Tibial artery (tissue), 4 donors: Measurements from ENCODE around the gene XPO6.

Source experiments
- DNase-seq, 2 donors: peaks; one replicate each; pipeline ENCODE4 v3.0.0-alpha.2; 2019
- H3K27ac ChIP-seq, 2 donors: fragments of 200-600 bp; sonication (generic) in 1 of 2; 1 replicate in 1 of 2; 2 replicates in 1 of 2; pipeline ENCODE4 v1.5.1; 2018 to 2019; ENCODE audit warnings: mild to moderate bottlenecking in 1 of 2
- H3K27me3 ChIP-seq, 2 donors: fragments of 200-600 bp; sonication (generic) in 1 of 2; one replicate each; pipeline versions ENCODE4 v1.5.1 to v1.6.0; 2016 to 2019
- H3K36me3 ChIP-seq, 3 donors: fragments of 200-600 bp; sonication (generic) in 2 of 3; one replicate each; pipeline ENCODE4 v1.5.1; 2016 to 2019; ENCODE audit warnings: mild to moderate bottlenecking in 2 of 3
- H3K4me1 ChIP-seq, 4 donors: fragments of 200-600 bp; sonication (generic) in 2 of 4; 1 replicate in 3 of 4; 2 replicates in 1 of 4; pipeline ENCODE4 v1.5.1; 2016 to 2019
- H3K4me3 ChIP-seq, 2 donors: fragments of 200-600 bp; sonication (generic) in 1 of 2; 1 replicate in 1 of 2; 2 replicates in 1 of 2; pipeline ENCODE4 v1.5.1; 2018 to 2019; ENCODE audit warnings: mild to moderate bottlenecking in 2 of 2
- H3K9me3 ChIP-seq, 3 donors: fragments of 200-600 bp; sonication (generic) in 1 of 3; one replicate each; pipeline ENCODE4 v1.5.1; 2016 to 2019
- intact Hi-C: fragments of 100-400 bp; cut with DNase I; formaldehyde crosslinking; loops from one replicate; pipeline ENCODE4 v1.15.0; 2023; ENCODE audit warnings: low total_unique reads
- TF ChIP-seq, protein P1 (sequence below), 2 experiments: fragments of 200-600 bp in 1 of 2; fragments of 450-650 bp in 1 of 2; IDR thresholded peaks; one replicate each; pipeline ENCODE4 v1.5.1; 2017 to 2019; ENCODE audit warnings: antibody characterized with exemption in 2 of 2, mild to moderate bottlenecking in 1 of 2, moderate library complexity in 1 of 2

Gene XPO6

DNA sequence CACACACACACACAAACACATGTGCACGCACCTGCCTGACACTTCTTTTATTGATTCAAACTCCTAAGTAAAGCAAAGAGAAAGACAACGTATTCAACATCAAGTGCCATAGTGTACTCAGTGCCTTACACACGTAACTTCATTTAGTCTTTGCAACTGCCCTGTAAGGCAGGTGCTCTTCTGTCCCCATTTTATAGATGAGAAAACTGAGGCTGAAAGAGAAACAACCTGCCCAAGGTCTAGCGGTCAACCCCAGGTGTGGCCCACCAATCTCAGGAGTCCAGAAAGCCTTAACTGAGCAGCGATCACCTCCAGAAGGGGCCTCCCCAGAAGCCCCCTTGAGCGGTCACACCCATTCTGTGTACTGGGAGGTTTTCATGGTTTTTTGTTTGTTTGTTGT is 137.9 kb downstream of the XPO6 start:
- intact Hi-C loops = loop anchor here (5.0 to 10.0 kb wide), 2 partner anchors 102 to 439 kb away; no protein-coding TSS in a partner anchor
- H3K4me1 ChIP-seq = peaks cover 0 to 5% (median under 1%) of the 10 kb centered on the region in 4 donors
- H3K36me3 ChIP-seq = no peaks in the 10 kb centered on the region
- no peaks in the 10 kb centered on the region for H3K27me3 ChIP-seq
- no peak overlapping the region for H3K4me3 ChIP-seq
- H3K27ac ChIP-seq = no peak overlapping the region
- TF ChIP-seq, protein P1, sequence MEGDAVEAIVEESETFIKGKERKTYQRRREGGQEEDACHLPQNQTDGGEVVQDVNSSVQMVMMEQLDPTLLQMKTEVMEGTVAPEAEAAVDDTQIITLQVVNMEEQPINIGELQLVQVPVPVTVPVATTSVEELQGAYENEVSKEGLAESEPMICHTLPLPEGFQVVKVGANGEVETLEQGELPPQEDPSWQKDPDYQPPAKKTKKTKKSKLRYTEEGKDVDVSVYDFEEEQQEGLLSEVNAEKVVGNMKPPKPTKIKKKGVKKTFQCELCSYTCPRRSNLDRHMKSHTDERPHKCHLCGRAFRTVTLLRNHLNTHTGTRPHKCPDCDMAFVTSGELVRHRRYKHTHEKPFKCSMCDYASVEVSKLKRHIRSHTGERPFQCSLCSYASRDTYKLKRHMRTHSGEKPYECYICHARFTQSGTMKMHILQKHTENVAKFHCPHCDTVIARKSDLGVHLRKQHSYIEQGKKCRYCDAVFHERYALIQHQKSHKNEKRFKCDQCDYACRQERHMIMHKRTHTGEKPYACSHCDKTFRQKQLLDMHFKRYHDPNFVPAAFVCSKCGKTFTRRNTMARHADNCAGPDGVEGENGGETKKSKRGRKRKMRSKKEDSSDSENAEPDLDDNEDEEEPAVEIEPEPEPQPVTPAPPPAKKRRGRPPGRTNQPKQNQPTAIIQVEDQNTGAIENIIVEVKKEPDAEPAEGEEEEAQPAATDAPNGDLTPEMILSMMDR (IDR thresholded peaks at IDR 0.05) = no peak
- H3K9me3 ChIP-seq = no peaks in the 10 kb centered on the region
- DNase-seq = no peak

DNA sequence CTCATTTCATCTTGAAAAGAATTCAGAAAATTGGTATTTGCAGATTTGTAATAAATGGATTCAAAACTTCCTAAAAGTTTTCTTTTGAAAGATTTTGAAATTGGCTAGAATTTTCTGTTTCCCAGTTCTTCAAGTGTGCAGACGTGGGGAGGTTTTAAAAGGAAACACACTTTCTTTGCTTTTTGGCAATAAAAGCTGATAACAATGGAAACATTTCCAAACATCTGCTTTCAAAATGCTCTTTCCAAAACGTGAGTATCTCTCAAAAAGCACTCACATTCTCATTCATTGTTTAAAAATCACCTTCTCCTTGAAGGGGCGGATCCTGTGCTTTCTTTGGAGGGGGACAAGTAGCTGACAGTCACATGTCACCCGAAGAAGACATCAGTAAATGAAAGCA is 139.7 kb downstream of the XPO6 start:
- Histone ChIP-seq H3K27me3 (no peaks in the 10 kb centered on the region), H3K36me3 (no peaks in the 10 kb centered on the region), H3K4me3 (no peak overlapping the region), H3K9me3 (no peaks in the 10 kb centered on the region), H3K27ac (no peak overlapping the region), H3K4me1 (peaks cover 0 to 22% (median 16%) of the 10 kb centered on the region in 4 donors)
- TF ChIP-seq, protein P1 (IDR thresholded peaks at IDR 0.05) = no peak
- intact Hi-C loops = loop anchor here (5.0 to 10.0 kb wide), 2 partner anchors 100 to 437 kb away; no protein-coding TSS in a partner anchor
- no peak for DNase-seq

DNA sequence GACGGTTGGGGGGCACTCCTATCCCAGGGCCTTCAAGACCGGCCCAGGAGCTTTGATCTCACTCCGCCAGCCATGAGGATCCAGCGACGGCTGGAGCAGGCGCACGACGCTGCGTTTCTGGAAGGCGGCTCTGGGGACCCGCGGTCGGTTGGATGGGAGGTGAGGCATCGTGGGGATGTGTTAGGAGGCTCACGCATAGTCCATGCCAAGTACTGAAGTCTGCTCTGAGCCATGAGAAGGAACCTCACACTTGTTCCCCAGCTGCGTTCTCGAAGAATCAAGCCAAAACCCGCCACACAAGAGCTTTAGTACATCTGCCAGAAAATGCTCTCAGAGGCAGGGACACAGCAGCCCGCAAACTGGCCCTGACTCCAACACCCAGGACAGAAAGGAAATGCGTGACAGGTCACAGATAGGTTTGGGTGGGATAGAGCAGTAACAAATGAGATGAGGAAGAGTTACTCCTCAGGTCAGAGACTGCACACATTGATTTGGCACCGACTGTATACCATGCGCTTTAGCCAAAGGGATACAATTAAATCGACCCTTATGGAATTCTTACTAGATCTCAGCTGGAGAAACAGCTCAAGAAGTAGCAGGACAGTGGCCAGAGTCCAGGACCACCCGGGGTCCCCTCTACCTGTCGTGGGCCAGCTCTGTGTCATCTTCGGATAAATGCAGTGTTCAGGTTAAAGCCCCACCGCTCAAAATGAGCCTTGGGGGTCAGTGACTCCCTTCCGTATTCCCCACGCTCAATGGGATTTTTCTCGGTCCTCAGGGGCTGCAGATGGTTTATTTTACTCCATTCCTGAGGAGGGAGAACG is 141.6 kb downstream of the XPO6 start:
- Histone ChIP-seq H3K4me1 (peaks cover 0 to 24% (median 16%) of the 10 kb centered on the region in 4 donors), H3K27ac (no peak overlapping the region), H3K36me3 (no peaks in the 10 kb centered on the region), H3K4me3 (no peak overlapping the region), H3K27me3 (no peaks in the 10 kb centered on the region), H3K9me3 (no peaks in the 10 kb centered on the region)
- TF ChIP-seq, protein P1 (IDR thresholded peaks at IDR 0.05) = no peak
- DNase-seq = no peak
- intact Hi-C loops = loop anchor here (5.0 to 10.0 kb wide), 2 partner anchors 98 to 435 kb away; no protein-coding TSS in a partner anchor

DNA sequence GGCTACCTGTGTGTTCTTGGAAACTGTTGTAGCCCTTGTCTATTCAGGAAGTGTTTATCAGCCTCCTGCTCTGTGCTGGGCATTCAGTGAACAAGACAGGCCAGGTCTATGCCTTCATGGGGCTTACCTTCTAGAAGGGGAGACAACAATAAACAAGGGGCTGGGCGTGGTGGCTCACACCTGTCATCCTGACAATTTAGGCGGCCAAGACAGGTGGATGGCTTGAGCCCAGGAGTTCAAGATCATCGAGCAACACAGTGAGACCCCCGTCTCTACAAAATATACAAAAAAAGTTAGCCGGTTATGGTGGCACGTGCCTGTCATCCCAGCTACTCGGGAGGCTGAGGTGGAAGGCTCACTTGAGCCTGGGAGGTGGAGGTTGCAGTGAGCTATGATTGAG is 142.8 kb downstream of the XPO6 start:
- Histone ChIP-seq H3K4me1 (peaks cover 0 to 25% (median 16%) of the 10 kb centered on the region in 4 donors), H3K36me3 (no peaks in the 10 kb centered on the region), H3K4me3 (no peak overlapping the region), H3K27me3 (peaks cover 0 to 10% of the 10 kb centered on the region in 2 donors), H3K27ac (no peak overlapping the region), H3K9me3 (no peaks in the 10 kb centered on the region)
- no peak for DNase-seq
- TF ChIP-seq, protein P1 (IDR thresholded peaks at IDR 0.05) = no peak
- intact Hi-C loops = no loop called here

DNA sequence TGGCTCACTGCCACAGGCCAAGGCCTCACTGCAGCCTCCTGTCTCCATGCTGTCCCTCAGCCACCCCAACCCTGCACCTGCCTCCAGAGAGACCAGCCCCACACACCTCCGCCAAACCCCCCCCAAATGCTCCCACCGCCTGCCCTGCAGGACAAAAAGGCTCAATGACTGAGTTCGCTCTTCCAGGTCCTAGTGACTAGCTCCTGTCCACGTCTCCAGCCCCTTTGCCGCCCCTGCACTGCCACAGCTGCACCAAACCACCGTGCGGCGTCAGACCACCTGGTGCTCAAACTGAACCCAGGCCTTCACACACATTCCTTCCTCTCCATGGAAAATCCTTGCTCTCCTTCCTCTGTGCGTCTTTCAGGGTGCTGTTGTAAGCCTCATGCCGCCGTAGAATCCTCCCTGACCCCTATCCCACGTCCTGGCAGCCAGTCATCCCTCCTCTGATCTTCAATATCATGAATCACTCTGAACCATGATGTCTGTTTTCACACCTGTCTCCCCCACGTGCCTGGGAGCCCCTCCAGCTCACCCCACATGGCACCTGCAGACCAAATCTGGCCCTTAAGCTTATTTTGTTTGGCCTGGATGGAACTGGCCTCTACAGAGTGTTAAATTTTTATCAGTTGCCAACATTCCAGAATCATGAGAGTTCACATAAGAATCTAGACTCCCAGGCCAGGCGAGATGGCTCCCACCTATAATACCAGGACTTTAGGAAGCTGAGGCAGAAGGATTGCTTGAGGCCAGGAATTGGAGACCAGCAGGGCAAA is 144.0 kb downstream of the XPO6 start:
- Histone ChIP-seq H3K4me1 (peaks cover 0 to 36% (median 23%) of the 10 kb centered on the region in 4 donors), H3K27me3 (peaks cover 0 to 16% of the 10 kb centered on the region in 2 donors), H3K9me3 (no peaks in the 10 kb centered on the region), H3K36me3 (no peaks in the 10 kb centered on the region), H3K27ac (peak overlapping the region in 1 of 2 donors; percentile 10), H3K4me3 (no peak overlapping the region)
- intact Hi-C loops = no loop called here
- no peak for DNase-seq
- TF ChIP-seq, protein P1 (IDR thresholded peaks at IDR 0.05) = no peak
